RPMI8226 (cell line): ENCODE data around the gene CD34.
"Not testable (repeated sequence)": the region's sequence is repeated elsewhere in the genome, so short reads cannot be mapped to it uniquely, and the experiment has no call there.

Source experiments
- DNase-seq: peaks from one replicate; pipeline ENCODE4 v3.0.0-alpha.2; 2015

Gene CD34

GRCh38 chr1:207926984-207927383 lies 16.1 kb upstream of the CD34 start:
- DNase-seq = no peak

- not testable (repeated sequence) for DNase-seq
Measured at GRCh38 chr1:207925969-207926368, 15.0 kb upstream of the CD34 start.

- DNase-seq = no peak
Measured at GRCh38 chr1:207925210-207925609, 14.3 kb upstream of the CD34 start.

GRCh38 chr1:207923561-207923960 lies 12.6 kb upstream of the CD34 start:
- no peak for DNase-seq

- DNase-seq = no peak
Measured at GRCh38 chr1:207923121-207923520, 12.2 kb upstream of the CD34 start.

GRCh38 chr1:207922554-207922953 lies 11.6 kb upstream of the CD34 start:
- DNase-seq = no peak

- no peak for DNase-seq
Measured at GRCh38 chr1:207921321-207921720, 10.4 kb upstream of the CD34 start.

GRCh38 chr1:207920444-207921021 lies 9.6 kb upstream of the CD34 start:
- no peak for DNase-seq

GRCh38 chr1:207919523-207920170 lies 8.7 kb upstream of the CD34 start:
- no peak for DNase-seq

- no peak for DNase-seq
Measured at GRCh38 chr1:207918581-207918980, 7.7 kb upstream of the CD34 start.

GRCh38 chr1:207918011-207918410 lies 7.1 kb upstream of the CD34 start:
- no peak for DNase-seq

GRCh38 chr1:207917080-207917479 lies 6.2 kb upstream of the CD34 start:
- DNase-seq = no peak

- no peak for DNase-seq
Measured at GRCh38 chr1:207913951-207914350, 3.0 kb upstream of the CD34 start.

- DNase-seq = no peak
Measured at GRCh38 chr1:207911856-207912760, 1.2 kb upstream of the CD34 start.

- DNase-seq = no peak
Measured at GRCh38 chr1:207909687-207910086, 1.2 kb downstream of the CD34 start.

GRCh38 chr1:207908107-207908734 lies 2.7 kb downstream of the CD34 start:
- DNase-seq = no peak

- DNase-seq = no peak
Measured at GRCh38 chr1:207904391-207904790, 6.5 kb downstream of the CD34 start.

GRCh38 chr1:207903767-207904166 lies 7.2 kb downstream of the CD34 start:
- no peak for DNase-seq

- no peak for DNase-seq
Measured at GRCh38 chr1:207903053-207903452, 7.9 kb downstream of the CD34 start.

- no peak for DNase-seq
Measured at GRCh38 chr1:207902566-207902965, 8.4 kb downstream of the CD34 start.

- DNase-seq = no peak
Measured at GRCh38 chr1:207901041-207901653, 9.8 kb downstream of the CD34 start.

- DNase-seq = no peak
Measured at GRCh38 chr1:207898836-207899235, 12.1 kb downstream of the CD34 start.

- DNase-seq = no peak
Measured at GRCh38 chr1:207898260-207898659, 12.7 kb downstream of the CD34 start.
